SIG-M5 treated with dmso at 0.1 percent for 504 hours (cell line): Measurements from ENCODE around the gene ZDHHC7.
"Not testable (repeated sequence)": the region's sequence is repeated elsewhere in the genome, so short reads cannot be mapped to it uniquely, and the experiment has no call there.

Source experiments
- DNase-seq: peaks from one replicate; lab custom pipeline; 2025; ENCODE audit not compliant: unreplicated experiment; lab: John Stamatoyannopoulos, UW

The ZDHHC7 gene

DNA sequence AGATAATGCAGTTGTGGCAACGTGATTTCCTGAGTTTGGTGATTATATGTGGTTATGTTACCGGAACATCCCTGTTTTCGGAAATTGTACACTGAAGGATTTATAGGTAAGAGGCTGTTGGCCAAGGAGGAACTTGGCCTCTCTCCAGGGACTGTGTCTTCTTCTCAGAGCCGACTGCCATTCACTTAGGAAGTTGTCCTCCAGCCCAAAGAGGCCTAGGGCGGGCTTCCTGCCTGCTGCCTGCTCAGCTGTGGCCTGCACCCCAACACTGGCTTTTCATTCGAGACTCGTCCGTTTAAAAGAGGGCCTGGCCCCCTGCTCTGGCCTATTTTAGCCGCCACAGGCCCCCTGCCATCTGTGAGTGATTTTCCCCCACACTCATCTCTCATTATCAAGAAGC, 64.3 kb downstream of the ZDHHC7 start:
- DNase-seq = no peak

DNA sequence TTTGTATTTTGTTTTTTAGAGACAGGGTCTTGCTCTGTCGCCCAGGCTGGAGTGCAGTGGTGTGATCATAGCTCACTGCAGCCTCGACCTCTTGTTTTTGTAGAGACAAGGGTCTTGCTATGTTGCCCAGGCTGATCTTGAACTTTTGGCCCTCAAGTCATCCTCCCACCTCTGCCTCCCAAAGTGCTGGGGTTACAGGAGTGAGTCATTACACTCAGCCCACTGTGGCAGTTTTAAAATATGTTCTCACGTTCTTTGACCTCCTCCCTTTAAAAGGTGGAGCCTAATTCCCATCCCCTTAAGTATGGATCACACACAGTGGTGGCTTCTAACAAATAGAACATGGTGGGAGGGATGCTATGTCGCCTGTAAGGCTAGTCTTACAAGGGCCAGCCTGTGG, 67.7 kb downstream of the ZDHHC7 start:
- DNase-seq = no peak

DNA sequence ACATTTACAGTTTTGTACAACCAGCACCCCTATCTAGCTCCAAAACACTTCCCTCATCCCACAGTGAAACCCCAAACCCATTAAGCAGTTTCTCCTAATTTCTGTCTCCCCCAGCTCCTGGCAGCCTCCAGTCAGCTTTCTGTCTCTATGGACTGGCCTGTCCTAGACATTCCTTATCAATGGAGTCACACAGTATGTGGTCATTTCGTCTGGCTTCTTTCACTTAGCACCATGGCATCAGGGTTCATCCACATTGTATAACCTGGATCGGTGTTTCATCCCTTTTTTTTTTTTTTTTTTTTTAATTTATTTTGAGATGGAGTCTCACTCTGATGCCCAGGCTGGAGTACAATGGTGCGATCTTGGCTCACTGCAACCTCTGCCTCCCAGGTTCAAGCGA, 68.5 kb downstream of the ZDHHC7 start:
- DNase-seq = no peak

DNA sequence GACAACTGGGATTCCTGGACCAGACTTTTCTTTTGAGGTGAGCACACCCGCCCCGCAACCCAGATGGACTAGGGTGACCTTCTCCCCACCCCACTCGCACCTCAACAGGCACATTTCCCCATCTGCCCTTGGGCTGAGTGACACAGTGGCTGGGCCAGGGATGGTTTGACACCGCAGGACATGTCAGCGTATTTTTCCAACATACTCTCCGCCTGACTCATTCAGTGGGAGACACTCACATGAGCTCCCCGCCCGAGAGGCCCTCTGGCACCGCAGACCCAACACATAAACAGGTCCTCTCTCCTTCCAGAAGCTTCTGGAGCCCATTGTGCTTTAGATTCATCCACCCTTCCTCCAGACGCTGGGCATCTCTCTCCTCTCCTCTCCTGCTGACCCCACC, 69.4 kb downstream of the ZDHHC7 start:
- DNase-seq = no peak

DNA sequence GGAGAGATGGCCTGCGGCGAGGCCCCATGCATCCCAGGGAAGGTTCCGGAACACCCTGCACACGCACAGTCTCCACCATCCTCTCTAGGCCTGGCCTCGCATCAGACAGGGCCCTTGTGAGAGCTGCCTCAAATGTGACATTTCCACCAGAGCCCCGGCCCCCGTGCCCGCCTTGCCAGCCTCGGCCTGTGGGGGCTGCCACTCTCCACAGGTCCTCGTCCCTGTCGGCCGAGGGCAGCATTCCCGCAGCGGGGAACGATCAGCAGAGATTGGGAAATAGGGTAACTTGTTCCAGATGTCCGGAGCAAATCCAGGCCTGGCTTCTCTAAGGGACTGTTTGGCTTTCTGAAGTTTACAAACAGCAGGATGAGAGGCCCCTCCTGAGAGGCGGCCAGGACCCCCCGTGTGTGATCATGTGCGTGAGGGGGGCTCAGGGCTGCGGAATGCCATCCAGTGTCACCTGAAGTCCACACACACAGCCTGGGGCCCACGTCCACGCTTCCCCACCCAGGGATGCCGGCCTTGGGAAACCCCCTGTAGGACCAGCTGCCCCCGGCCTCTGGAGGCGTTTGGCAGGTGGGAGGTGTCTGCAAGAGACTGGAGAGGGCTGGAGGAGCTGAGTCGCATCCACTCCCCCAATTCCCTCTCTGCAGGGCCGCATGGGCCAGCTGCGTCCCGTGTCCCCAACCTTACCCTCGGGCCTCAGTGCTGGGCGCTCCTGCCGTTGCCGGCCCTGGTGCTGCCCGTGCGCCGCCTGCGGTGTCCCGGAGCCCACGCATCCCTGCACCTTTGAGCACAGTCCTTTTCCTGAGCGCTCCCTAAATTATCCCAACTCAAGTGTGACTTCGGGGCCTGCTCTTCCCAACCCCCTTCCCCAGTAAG, 70.4 kb downstream of the ZDHHC7 start:
- no peak for DNase-seq

DNA sequence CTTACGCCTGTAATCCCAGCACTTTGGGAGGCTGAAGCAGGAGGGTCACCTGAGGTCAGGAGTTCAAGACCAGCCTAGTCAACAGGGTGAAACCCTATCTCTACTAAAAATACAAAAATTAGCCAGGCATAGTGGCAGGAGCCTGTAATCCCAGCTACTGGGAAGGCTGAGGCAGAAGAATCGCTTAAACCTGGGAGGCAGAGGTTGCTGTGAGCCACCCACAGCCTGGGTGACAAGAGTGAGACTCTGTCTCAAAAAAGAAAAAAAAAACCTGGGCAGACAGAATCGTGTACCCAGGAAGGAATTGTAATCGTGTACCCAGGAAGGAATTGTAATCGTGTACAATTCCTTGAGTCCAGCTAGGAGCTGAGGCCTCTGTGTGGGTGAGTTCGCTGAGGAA, 72.7 kb downstream of the ZDHHC7 start:
- not testable (repeated sequence) for DNase-seq

DNA sequence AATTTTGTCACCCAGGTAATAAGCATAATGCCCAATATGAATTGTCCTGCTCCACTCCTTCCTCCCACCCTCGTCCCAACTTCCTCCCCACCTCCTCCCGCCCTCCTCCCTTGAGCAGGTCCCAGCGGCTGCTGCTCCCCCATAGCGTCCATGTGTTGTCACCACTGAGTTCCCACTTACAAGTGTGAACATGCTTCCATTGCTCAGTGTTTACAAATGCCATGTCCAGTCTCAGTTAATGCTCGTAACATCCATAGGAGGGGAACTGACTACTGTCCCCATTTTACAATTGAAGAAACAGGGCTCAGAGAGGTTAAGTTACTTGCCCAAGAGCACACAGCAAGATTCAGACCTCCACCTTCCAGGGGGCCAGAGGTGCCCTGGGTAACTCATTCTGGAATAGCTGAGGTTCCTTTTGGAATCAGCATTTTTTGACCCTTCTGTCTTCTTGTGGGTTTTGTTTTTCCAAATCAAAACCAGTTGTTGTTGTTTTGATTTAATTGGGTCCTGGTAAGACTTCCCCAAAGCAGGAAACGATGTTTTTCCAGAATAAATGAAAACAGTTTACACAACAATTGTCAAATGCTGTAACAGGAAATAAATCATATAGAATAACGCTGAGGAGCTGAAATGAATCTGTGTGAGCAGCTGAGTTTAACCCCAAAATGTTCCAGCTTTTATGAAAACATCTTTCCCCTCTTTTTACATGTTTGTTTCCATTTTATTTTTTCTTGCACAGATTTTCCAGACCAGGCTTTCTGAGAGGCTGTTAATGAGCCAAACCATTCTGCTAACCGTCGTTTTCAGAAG, 73.9 kb downstream of the ZDHHC7 start:
- no peak for DNase-seq

DNA sequence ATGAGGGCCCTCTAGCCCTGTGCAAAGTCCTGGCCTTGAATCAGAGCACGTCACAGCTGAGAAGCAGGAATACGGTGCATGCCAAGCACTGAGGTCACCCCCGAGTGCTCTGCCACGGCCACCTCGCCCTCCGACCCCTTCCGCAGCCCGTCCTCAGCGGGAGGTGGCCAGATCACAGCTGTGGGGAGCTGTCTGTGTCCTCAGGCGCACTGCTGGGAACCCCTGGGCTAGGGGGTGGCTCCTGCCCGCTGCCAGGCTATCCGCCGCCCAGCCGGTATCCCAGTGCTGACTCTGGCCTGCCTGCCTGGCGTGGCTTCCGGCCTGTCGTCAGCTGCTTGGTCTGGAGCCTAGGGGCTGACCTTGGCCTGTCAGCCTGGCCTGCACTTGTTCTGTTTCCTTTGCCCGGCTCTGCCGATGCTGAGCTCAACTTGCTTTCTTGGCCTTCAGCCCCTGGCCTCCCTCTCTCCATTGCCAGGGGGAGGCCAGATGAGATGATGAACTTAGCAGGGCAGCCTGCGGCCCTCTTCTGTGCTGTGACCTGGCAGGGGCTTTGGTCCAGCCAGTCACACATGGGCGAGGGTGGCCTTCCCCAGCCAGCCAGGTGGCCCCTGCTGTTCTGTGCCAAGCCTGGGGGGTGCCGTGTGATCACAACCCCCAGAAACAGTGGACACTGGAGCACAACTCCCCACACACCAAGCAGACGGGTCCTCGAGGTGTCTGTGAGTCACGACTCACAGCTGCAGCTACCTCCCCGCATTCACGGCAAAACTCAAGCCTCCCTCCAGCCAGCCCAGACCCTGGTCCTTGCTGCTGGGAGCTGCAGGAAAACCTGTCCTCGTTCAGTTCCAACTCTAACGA, 77.3 kb downstream of the ZDHHC7 start:
- no peak for DNase-seq

DNA sequence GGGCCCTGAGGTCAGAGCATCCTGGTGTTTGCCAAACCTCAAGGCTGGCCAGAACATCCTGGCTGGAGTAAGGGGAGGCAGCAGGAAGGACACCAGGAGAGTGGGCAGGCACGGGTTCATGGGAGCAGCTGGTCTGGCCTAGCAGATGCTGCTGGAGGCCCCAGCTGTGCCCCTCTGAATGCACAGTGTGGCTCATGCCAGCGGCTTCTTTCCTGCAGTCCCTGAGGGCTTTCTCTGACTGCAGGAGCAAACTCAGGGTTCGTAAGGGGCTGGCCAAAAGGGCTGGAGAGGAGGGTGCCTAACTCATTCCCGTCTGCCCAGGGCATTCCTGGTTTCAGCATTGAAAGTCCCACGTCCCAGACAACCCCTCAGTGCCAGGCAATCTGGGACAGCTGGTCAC, 78.7 kb downstream of the ZDHHC7 start:
- no peak for DNase-seq

DNA sequence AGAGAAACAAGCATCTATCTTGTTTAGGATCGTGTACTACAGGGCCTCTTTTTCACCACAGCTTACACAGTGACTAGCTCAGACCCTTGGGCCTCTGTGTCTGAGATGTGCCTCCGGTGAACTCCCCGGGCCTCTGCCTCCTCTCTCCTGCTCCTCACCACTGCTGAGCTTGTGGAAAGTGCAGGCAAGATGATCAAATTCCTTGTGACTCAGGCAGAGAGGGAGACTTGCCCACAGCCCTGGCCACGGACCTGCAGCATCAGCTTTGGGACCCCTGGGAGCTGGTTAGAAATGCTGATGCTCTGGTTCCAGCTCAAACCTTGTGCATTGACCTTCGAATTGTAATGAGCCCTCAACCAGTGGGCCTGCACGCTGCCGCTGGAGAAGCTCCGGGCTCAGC, 79.8 kb downstream of the ZDHHC7 start:
- DNase-seq = no peak

DNA sequence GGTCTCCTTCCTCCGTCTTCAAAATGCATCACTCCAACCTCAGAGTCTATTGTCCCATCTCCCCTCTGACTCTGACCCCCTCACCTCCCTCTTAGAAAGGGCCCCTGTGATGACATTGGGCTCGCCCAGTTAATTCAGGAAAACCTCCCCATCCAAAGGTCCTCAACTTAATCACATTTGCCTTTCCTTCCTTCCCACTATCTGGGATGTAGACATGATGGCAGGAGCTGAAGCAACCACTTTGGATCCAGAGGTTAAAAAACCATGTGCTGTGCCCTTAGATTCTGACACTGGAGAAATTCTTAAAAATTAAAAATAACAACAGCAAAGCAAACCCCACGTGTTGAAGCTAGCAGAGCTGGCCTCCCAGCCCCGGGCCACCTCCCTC, 80.2 kb downstream of the ZDHHC7 start:
- no peak for DNase-seq

DNA sequence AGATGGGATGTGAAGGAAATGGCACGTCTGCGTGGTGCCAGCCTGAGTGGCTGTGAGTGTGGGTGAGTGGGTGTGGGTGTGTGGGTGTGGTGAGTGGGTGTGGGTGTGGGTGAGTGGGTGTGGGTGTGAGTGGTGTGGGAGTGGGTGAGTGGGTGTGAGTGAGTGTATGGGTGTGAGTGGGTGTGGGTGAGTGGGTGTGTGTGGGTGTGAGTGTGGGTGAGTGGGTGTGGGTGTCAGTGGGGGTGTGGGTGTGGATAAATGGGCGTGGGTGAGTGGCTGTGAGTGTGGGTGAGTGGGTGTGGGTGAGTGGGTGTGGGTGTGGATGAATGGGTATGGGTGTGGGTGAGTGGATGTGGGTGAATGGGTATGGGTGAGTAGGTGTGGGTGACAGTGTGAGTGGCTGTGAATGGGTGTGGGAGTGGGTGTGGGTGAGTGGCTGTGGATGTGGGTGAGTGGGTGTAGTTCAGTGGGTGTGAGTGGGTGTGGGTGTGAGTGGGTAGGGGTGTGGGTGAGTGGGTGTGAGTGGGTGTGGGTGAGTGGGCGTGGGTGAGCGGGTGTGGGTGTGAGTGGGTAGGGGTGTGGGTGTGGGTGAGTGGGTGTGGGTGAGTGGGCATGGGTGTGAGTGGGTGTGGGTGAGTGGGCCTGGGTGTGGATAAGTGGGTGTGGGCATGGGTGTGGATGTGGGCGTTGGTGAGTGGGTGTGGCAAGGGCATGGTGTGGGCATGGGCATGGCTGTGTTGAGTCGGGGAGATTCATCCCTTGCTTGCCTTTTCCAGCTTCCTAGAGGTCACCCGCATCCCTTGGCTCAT, 80.8 kb downstream of the ZDHHC7 start:
- no peak for DNase-seq

DNA sequence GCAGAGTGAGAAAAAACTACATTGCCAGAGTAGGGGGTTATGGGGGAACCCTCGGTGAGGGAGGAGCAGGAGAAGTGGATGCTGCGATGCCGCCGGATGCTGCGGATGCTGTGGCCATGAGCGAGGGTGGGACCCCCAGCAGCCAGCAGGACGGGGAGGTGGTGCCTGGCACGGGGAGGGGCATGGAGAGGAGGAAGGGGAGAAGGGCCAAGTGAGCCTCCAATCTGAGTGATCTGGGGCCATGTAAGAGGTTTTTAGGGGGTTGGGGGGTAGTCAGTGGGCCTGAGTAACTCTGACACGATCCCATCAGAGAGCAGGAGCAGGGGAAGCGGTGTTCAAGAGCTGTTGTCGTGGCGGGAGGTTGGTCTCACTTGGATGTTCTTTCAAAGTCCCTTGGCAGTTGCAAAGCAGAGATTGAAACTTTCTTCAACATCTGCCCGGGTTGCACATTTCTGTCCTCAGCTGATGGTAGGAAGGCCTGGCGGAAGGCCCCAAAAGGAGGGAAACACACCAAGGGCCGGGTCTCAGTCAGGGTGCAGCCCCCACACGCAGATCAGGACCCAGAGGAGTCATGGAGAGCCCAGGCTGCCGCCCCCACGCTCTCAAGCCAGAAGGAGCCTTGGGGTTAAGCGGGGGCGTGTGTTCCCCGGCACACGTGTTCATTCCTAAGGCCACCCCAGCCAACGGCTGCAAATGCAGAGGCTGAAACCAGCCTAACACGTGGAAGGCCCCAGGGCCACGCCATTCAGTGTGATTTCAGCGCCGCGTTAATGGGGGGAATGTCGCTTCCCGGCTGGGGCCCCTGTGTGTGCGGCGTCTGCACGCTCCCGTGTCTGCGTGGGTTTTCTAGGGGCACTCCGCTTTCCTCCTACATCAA, 81.7 kb downstream of the ZDHHC7 start:
- DNase-seq = no peak

DNA sequence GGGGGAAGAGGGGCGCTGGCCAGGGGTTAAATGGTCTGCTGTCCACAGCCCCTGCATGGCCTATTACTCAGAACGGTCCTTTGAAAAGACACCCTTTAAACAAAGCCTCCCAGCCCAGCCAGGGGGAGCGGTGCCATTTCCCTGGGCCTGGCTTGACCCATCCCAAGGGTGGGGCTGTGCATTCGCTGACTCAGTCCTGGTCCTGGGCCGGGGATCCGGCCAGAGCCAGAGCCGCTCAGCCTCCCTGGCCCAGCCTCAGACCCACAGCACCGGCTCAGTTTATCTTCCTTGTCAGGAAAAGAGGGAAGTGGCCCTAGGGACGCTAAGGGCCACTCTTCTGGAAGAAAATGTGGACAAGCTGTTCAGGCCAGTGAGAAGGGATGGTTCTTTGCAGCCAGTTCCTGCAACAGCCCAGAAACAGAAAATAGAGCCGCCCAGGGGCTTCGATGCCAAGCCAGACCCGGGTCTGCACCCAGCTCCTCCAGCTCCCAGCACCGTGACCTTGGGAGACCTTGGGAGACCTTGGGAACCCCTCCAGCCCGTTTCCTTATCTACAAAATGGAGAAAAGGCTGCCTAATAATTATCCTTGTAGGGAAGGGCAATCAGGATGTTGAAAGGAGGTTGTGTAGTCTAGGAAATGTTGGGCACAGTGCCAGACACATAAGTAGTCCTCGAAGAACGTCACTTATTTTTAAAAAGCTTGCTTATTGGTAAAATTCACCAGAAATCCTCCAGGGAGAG, 82.5 kb downstream of the ZDHHC7 start:
- DNase-seq = no peak

DNA sequence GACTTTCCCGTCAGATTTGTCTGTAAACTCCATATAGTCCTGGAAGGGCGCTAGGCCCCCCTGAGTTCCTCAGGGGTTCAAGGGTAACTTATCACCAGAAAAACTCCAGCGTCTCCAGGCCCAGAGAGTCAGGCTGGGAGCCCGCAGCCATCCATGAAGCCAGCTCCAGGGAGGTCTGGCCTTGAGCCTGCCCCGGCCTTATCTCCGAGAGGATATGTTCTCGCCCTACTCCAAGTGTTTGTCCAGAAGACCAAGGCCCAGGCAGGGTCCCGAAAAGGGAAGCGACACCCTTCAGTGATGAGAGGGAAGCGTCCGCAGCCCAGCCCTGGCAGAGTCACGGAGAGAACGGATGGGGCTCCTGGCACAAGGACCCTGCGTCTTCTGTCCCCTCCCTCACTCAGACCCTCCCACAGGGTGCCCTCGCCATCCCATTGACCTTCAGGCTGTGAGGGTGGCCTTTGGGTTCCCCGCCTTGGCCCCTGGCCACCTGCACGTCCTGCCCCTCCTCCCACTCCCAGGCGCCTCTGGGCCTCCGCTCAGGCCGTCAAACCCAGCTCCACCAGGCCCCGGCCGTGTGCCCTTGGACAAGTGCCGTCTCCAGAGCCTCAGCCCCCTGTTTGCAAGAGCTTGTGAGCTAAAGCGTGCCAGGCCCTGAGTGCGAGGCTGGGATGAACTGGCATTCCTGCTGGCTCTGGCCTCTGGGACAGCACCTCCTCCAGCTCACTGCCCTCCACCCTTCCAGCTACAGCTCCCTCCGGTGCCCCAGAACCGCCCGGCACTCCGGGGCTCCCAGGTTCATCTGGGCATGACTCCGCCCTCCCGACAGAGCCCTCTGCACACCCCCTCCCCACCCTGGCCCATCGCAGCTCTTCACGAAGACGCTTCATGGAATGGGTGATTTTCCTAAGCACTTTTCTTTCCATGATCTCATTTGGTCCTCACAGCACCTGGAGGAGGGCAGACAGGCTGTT, 83.4 kb downstream of the ZDHHC7 start:
- DNase-seq = no peak

DNA sequence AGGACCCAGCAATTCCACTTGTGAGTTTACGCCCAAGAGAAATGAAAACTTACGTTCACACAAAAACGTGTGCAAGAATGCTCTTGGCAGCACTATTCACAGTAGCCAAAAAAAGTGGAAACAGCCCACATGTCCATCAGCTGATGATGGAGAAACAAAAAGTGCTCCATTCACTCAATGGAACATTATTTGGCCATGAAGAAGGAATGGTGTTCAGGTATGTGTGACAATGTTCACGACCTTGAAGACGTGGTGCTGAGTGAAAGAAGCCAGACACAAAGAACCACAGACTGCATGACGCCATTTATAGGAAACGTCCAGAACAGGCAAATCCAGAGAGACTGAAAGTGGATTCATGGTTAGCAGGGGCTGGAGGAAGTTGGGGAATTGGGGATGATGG, 84.9 kb downstream of the ZDHHC7 start:
- no peak for DNase-seq

DNA sequence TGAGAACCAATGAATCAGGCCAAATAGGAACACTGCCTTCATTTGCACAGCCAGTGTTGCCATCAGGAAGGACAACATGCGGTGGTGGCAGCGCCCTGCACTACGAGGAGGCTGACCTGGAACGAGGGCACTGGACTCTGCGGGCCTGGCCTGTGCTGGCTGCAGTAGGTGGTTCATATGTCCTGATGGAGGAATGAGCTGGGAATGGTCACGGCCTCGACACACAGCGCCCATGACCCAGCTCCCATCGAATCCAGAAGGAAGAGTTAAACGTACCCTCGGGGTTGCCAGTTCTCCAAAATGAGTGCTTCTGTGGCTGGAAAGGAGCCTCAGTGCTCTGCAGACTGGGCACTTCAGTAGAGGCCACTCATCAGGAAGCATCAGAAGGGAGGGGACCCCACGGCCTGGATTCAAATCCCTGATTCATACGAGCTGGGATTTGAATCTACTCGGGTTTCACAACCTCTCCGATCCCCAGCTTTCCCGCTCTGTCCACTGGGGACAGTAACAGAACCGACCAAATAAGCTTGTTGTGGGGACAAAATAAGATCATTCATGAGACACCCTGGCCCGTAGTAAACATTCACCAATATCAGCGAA, 85.5 kb downstream of the ZDHHC7 start:
- DNase-seq = no peak
